Measurements from ENCODE around the gene CCL25.

DNA sequence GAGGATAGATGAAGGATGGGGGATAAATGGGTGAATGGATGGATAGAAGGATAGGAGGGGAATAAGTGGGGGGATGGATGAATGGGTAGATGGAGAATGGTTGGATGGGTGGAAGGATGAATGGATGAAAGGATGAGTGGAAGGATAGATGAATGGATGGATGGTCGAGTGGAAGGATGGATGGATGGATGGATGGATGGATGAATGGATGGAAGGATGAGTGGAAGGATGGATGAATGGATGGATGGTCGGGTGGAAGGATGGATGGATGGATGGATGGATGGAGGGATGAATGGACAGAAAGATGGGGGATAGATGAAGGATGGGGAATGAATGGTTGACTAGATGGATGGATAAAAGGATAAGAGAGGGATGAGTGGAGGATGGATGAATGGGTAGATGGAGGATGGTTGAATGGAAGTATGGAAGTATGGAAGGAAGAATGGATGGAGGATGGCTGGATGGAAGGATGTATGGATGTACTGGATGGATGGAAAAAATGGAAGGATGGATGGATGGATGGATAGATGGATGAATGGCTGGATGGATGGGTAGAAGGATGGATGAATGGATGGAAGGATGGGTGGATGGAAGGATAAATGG is 54.8 kb downstream of the CCL25 start:
- TF ChIP-seq, protein P1, sequence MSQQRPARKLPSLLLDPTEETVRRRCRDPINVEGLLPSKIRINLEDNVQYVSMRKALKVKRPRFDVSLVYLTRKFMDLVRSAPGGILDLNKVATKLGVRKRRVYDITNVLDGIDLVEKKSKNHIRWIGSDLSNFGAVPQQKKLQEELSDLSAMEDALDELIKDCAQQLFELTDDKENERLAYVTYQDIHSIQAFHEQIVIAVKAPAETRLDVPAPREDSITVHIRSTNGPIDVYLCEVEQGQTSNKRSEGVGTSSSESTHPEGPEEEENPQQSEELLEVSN (IDR thresholded peaks at IDR 0.05; ENCODE audit: borderline replicate concordance in 1 of 2, extremely low read depth in 1 of 2, insufficient read depth in 1 of 2, insufficient read length in 1 of 2, low read depth in 1 of 2, low read length in 1 of 2, poor library complexity in 1 of 2, severe bottlenecking in 1 of 2), result no peak
- TF ChIP-seq CREB1 (IDR thresholded peaks at IDR 0.05), result no peak
- TF ChIP-seq CREB1 (CRISPR knock-in tag; IDR thresholded peaks at IDR 0.05), result no peak
- no peak for TF ChIP-seq POLR2AphosphoS5 (IDR thresholded peaks at IDR 0.05; ENCODE audit: control insufficient read depth, insufficient read depth, low read depth, low read length)
- no peak for TF ChIP-seq RBM39 (optimal IDR thresholded peaks at IDR 0.05; ENCODE audit: low read depth, low read length)
- TF ChIP-seq, protein P2, sequence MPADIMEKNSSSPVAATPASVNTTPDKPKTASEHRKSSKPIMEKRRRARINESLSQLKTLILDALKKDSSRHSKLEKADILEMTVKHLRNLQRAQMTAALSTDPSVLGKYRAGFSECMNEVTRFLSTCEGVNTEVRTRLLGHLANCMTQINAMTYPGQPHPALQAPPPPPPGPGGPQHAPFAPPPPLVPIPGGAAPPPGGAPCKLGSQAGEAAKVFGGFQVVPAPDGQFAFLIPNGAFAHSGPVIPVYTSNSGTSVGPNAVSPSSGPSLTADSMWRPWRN (IDR thresholded peaks at IDR 0.05; ENCODE audit: low read depth), result no peak
- TF ChIP-seq, protein P3, sequence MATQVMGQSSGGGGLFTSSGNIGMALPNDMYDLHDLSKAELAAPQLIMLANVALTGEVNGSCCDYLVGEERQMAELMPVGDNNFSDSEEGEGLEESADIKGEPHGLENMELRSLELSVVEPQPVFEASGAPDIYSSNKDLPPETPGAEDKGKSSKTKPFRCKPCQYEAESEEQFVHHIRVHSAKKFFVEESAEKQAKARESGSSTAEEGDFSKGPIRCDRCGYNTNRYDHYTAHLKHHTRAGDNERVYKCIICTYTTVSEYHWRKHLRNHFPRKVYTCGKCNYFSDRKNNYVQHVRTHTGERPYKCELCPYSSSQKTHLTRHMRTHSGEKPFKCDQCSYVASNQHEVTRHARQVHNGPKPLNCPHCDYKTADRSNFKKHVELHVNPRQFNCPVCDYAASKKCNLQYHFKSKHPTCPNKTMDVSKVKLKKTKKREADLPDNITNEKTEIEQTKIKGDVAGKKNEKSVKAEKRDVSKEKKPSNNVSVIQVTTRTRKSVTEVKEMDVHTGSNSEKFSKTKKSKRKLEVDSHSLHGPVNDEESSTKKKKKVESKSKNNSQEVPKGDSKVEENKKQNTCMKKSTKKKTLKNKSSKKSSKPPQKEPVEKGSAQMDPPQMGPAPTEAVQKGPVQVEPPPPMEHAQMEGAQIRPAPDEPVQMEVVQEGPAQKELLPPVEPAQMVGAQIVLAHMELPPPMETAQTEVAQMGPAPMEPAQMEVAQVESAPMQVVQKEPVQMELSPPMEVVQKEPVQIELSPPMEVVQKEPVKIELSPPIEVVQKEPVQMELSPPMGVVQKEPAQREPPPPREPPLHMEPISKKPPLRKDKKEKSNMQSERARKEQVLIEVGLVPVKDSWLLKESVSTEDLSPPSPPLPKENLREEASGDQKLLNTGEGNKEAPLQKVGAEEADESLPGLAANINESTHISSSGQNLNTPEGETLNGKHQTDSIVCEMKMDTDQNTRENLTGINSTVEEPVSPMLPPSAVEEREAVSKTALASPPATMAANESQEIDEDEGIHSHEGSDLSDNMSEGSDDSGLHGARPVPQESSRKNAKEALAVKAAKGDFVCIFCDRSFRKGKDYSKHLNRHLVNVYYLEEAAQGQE (IDR thresholded peaks at IDR 0.05; ENCODE audit: borderline replicate concordance), result no peak
- TF ChIP-seq, protein P3 (CRISPR knock-in tag; IDR thresholded peaks at IDR 0.05; ENCODE audit: low read depth), result no peak
- no peak for TF ChIP-seq MEF2D (tag; conservative IDR thresholded peaks at IDR 0.05; ENCODE audit: low read depth)
- TF ChIP-seq ADNP (tag; IDR thresholded peaks at IDR 0.05), result no peak
